GM18508 (cell line): Measurements from ENCODE around the gene MSX1.

Source experiments
- ATAC-seq: cut with Tn5 transposase; IDR thresholded peaks from one replicate; pipeline ENCODE4 v1.9.1; 2021; ENCODE audit warnings: moderate number of reproducible peaks; ENCODE audit not compliant: insufficient read depth, unreplicated experiment

Gene MSX1

DNA sequence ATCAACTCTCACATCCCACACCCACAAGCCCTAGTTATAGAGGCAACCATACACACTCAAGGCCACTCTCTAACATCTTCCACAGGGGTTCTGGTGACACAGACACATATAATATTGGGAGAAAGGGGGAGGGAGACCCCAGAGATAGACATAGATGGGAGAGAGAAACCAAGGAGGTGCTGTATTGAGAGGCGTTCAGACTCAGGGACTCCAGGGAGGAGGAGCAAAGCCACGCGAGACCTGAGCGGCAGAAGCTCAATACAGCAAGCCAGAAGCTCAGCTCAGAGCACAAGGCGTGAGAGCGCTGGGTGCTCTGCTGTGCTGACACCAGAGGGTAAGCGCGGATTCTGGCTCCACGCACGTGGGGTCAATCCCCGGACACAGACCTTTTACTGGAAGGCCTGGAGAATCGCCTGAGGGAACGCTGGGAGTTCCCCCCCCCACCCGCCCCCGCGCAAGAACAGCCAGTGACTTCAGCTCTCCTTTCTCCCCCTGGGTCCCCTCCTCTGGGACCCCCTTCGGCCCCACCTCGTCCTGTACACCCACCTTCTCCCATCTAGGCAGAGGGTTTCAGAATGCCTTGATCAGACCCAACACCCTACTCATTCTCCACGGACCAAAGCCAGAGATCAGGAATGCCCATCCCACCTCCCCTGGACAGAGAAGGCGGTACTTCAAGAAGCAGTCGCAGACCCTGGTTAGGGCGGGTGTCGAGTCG lies 8.7 kb downstream of the MSX1 start:
- no peak for ATAC-seq

DNA sequence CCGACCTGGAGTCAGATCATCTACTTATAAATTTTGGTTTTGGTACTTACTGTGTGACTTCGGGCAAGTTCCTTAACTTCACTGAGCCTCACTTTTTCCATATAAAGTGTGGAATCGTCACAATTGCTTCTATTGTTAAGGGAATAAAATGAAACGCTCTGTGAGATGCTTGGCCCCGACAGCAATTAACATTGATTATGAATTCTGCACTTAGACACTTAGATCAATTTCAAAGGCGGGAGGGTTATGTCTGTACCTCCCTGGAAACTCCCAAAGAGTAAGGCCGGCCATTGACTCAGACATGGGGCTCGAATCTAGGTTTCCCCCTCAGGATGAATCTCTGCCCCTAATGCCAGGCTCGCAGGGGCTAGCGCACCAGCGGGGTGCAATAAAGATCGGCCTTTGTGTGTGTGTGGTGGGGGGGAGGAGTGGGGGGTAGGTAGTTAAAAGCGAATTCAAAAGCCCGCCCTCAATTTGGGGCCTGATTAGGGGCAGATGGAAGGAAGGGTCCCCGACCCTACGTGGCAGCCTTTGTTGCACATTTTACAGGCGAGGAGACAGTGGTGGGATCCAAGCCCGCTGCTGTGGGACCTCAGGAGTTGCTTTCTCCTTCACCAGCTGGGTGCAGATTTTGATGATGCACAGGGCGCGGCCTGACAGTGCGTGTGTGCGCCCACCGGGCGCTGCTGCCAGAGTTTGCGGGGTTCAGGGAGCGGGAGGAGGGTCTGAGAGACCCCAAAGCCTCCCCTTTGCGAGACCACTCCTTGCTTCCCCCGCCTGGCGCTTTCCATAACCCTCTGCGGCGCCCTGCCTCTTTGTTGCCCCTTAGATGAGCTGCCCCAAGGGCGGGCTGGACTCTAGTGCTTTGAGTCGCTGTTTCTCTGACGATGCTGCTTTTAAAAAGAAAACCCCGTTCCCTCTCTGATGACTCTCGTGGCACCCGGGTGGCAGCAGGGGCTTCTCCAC lies 9.6 kb downstream of the MSX1 start:
- no peak for ATAC-seq

DNA sequence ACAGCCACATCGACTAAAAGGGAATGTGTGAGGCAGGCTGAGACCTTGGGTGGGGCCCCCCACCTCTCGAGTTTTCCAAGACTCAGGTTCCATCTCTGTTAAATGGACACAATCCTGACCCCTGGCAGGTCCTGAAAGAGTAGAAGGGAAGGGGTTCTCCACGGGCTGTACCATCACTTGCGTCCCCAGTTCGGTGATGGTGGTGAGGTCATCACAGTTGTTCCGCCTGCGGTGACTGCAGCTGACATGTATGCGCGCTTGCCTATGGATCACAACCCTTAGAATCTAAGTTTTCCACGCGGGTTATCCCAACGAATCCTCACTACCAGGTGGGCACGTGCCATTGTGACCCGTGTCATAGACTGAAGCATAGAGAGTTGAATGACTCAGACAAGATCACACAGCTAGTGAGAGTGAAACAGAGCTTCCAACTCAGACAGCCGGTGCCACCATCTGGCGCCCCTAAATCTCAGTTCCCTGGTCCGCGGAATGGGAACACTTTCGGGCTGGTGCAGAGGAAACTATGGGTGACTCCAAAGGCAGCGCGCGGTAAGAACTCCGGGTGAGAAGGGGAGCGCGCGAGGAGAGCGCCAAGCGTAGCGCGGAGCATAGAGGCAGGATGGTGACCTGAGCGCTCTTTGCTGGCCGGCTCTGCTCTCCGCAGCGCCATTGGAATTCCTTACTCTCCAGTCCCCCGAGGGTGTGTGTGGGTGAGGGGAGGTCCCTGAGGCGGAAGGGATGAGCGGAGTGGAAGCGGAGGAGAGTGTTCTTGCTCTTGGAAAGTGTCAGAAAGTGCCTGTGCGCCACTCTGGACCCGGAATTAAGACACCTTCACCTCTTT lies 10.5 kb downstream of the MSX1 start:
- ATAC-seq: no peak

DNA sequence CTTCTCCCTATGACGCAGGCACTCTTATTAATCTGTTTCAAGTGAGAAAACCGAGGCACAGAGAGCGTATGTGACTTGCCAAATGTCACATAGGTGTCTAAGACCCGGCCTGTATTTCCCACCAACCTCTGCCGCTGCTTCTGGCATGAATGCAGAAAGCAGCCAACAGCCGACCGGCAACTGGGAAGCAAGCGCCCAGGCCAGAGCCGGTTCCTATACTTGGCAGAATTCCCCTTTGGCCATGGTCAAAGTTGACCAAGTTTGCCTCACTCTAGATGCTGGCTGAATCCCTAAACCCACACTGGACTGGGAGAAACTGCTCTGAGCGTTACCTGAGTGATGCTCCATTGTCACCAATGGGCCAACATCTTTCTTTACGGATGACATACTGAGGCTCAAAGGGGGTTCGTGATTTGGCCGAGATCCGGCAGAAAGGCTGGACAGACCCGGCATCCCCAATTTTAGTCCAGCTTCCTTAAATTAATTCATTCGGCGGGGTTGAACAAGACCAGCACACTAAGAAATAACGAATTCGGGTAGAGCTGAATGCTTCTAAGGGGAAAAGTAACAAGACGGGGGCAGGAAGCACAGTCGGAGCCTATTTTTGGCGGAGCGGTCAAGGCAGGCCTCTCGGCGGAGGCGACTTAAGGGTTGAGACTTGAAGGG lies 11.2 kb downstream of the MSX1 start:
- no peak for ATAC-seq

DNA sequence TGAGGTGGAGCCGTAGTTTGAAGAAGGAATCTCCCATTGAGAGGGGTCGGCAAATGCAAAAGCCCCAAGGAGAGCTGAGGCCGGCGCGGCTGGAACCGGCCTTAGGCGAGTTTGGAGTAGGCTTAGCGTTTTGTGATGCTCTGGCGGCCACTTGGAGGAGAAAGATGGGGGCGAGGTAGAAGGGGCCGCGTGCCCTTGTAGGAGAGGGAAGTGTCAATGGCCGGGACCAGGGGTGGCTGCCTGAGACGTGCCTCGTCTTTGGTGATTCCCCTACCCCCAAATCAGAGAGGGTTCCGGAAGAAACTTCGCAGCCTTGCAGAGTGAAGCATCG lies 11.7 kb downstream of the MSX1 start:
- no peak for ATAC-seq

DNA sequence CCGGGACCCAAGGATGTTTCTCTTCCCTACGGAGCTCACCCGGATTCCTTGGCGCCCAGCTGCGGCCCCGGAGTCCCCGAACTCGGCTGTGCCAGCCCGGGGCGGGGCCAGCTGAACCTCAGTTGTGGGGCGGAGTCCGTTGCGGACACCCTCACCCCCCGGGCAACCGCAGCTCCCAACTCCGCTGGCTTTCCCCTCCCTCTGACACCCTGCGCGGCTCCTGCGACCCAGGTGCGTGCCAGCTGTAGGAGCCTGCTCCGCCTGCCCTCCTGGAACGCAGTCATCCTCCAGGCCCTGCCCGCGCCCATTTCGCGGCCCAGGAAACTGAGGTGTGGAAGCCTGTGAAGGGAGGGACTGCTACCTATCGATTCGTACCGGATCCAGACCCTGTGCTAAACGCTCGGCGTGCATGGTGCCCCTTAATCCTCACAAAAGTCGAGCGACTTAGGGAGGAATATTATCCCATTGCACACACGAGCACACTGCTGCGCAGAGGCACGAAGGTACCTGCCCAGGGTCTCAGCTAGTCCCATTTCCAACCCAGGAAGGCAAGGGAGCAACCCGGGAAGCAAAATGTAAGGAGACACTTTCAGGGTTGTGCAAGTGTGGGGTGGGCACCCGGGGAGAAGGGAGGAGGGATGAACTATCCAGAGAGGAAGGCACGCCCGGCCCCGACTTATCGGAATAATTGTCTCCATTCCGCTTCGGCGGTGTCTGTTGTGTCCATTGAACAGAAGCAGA lies 12.3 kb downstream of the MSX1 start:
- ATAC-seq: no peak

DNA sequence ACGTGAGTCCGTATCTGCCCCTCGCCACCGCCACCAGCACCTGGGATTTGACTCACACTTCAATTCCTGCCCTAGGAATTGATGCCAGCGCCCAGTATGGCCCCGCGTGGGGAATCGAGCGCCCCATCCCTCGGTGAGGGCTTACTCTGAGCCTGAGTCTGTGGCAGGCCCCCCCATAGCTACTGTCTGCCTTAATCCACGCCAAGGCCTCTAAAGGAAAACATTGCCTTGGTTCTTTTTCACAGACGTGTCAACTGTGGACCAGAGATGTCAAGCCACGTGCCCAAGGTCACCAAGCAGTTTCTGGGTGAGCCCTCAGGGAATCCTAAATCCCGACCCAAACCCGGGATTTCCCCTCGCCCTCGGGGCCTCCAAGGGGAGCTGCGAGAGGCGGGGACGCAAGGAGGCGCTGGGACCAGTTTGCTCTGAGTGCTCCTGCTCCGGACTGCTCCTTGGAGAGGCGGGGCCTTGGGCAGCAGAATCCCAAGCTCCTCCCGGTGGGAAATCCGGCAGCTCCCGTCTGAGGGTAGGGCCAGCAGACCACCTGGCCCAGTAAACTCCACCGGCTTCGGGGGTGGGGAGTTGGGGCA lies 12.9 kb downstream of the MSX1 start:
- no peak for ATAC-seq

DNA sequence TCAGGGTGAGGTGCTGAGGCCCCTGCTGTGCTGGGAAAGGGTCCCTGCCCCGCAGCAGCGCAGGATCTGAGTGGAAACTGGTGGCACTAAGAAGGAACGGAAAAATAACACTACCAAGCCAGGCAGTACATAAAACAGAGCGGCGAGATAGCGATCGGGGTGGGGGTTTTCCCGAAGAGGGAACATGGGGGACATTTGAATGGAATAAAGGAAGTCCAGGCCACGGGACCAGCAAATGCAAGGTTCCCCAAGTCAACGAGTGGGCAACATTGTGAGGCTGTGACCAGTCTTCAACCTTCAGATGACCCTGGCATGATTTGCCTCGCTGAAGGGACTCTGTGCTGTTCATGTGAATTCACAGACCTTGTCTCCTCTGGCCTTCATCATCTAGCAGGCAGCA lies 13.7 kb downstream of the MSX1 start:
- no peak for ATAC-seq

DNA sequence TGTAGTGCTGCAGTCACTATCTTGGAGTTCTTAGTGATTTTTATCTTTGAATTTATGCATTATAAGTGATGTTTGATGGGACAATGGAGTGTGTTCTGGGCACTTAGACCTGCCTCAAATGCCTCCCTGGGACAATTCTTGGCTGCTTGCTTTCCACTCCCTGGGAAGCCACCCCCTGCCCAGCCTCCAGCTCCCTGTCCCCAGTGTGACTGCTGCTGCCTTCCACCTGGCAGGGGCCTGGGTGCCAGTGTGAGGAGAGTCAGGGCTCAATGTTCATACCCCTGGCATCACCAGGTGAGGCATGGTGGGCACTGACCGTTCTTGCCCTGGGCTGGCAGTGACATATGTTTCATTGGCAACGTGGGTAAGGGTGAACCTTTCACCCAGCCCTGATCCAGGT lies 14.8 kb downstream of the MSX1 start:
- no peak for ATAC-seq

DNA sequence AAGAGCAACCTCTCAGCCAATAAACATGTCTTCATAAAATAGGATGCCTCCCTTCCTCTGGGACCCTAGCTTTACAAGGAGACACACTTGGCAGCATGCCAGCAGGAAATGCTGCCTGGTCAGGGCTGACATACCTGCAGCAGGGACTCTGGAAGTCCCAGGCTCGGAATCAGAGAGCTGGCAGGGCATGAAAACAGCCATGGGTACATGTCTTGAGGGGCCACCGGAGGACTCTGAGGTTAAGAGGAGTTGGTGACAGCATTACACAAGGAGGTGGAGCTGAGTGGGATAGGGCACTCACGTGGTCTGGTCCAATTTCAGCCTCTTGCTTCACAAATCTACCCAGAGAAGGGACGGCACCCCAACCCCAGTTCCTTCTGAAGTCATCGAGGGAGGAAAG lies 15.7 kb downstream of the MSX1 start:
- ATAC-seq: no peak

DNA sequence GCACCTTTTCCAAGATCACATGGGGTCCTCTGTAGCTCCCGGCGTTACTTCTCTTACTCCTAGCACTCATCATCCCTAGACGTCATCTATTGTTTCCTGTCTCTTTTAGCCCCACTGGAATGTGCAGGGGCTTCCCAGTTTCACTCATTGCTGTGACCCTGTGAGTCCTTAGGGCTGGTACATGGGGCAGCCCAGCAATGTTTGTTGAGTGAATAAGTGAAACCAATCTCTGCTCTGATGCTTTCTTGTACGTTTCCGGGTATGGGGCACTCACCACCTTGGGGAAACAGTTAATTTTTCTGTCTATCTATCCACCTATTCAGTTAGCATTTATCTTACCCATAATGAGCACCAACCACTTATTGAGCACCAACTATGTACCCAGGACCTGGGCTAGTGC lies 16.1 kb downstream of the MSX1 start:
- no peak for ATAC-seq

DNA sequence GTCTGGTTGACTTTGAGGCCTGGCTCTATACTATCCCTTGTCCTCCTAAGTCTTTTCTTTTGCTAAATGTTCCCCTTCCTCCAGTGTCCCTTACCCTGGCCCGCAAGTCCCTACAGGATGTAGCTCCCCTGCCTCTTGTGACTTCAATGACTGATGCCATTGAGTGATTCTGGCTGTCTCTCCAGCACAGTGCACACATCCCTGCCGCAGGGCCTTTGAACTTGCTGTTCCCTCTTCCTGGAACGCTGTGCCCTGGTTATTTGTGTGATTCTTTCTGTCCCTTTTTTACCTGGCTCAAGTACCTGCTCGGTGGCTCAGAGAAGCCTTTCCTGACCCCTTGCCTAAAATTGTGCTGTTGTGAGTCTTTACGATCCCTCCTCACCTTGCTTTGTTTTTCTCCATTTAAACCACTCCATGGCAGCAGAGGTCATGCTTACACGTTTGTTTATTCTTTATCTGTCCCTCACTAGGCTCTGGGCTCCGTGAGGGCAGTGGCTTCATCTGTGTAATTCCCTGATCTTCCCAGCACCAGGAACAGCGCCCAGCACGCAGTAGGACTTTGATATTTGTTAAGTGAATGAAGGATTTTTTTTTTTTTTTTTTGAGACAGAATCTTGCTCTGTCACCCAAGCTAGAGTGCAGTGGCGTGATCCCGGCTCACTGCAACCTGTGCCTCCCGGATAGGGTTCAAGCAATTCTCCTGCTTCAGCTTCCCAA lies 17.6 kb downstream of the MSX1 start:
- ATAC-seq: no peak

DNA sequence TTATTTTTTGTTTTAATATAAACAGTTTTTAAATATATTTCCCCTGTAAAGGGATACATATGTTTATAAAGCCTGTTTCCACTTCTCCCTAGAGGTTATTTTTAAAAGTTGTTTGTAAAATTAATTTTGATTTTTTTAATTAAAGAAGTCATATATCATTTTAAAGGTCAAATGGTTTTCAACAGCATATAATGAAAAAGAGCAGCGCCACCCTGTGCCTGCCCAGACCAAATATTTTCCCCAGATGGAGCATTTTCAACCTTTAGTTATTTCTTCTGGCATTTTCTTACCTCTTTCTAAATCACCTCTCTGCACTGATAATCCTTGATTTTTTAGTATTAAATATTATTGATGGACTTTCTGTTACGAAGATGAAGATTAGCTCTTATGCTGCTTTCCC lies 21.0 kb downstream of the MSX1 start:
- ATAC-seq: no peak

DNA sequence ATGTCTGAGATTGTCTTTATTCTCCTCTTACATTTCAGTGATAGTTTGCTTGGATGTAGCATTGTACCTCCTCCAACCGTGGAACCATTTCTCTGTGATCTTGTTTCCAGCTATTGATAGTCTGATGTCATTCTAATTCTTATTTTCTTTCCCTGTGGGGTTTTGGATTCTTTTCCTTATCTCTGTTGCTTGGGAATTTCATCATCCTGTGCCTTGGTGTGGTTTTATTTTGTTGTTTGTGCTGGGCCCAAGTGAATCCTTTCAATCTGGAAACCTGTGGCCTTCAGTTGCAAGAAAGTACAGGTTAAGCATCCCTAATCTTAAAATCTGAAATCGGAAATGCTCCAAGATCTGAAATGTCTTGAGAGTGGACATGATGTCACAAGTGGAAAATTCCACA lies 22.0 kb downstream of the MSX1 start:
- no peak for ATAC-seq

DNA sequence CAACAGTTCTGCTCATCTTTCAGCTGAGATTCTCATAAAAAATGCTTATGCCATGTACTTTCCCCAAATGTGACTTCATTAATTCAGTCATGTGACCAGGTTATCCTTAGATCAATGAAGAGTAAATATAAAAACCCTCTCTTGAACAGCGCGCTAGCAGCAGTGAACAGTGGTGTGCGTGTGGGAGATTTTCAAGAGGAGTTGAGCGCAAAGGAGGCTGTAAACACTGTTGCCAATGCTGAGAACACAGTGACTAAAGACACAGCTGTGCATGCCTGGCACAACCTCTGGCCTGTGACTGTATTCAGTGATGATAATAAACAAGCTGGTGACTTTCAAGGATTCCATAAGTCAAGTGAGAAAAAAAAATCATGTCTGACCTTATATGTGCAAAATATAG lies 25.1 kb downstream of the MSX1 start:
- no peak for ATAC-seq

DNA sequence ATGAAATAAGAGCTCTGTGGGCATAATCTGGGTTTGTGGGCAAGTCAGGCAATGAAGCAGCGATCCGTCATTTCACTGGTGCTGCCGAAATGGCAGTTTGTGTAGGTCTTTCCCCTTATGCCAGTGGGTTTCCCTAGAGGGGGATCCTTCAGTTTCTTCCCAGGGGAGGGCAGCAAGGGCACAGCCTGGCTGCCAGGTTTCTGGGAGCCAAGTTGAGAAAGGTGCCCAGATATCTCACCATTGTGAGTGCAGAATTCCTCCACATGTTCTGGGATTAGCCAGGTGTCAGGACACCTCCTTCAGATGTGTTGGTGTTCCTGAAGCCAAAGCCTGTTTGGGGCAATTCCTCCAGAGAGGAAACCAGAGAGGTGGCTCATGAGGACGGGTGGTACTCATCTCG lies 28.0 kb downstream of the MSX1 start:
- ATAC-seq: no peak

DNA sequence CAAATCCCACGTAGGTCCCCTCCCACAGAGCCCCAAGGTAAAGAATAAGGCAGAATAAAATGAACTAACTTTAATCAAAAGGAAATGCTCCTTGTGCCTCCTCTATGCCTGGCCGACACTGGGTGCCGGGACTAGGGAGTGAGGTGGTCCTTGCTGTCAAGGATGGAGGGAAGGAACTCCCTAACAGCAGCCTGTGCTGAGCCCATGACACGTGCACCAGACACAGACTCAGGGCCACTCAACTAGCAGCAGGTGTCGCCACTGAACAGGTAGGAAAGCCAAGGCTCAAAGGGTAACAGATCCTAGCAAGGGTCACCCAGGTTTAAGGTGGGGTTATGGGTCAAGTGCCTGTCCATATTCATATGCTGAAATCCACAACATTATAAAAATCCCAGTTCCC lies 29.2 kb downstream of the MSX1 start:
- ATAC-seq: no peak

DNA sequence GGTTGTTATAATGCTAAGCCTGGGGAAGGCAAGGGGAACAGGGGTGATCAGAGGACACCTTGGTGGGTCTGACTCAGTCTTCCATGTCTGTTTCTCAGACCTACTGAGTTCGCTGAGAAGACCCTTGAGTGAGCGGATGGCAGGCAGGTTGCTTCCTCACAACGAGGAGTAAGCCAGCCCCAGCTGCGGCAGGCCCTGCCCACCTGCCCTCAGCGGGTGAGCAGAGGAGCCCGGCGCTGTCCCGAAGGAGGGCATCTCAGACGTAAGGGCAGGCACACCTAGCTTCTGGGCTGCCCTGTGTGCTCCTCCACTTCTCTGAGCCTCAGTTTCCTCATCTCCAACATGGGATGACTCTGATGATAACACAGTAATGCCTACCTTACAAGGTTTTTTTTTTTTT lies 30.3 kb downstream of the MSX1 start:
- ATAC-seq: no peak
